ENCODE results near the gene MAMLD1.

MAMLD1 gene

GRCh38 chrX:150446995-150447394 is 83.9 kb downstream of the MAMLD1 start:
- Histone ChIP-seq H4K20me1 (ENCODE audit: low read depth, low read length) (no peaks in the 10 kb centered on the region), H3K9ac (ENCODE audit: low read length) (no peak overlapping the region), H3K27ac (ENCODE audit: low read depth, low read length) (no peak overlapping the region), H3K36me3 (ENCODE audit: low read length) (no peaks in the 10 kb centered on the region), H3K9me3 (ENCODE audit: insufficient read depth, low read length) (no peaks in the 10 kb centered on the region), H2AFZ (ENCODE audit: low read depth, low read length, severe bottlenecking) (no peak overlapping the region), H3K4me3 (ENCODE audit: insufficient read depth, low read length, poor library complexity, severe bottlenecking) (no peak overlapping the region), H3K4me2 (ENCODE audit: low read depth, low read length, poor library complexity, severe bottlenecking) (no peak overlapping the region), H3K79me2 (ENCODE audit: insufficient read depth, low read length) (no peaks in the 10 kb centered on the region), H3F3A (ENCODE audit: insufficient read depth) (no peaks in the 10 kb centered on the region), H3K9me2 (replicated peaks; ENCODE audit: insufficient read depth, low read length) (no peaks in the 10 kb centered on the region), H3K27me3 (ENCODE audit: low read length) (no peaks in the 10 kb centered on the region)
- TF ChIP-seq CTCF (IDR thresholded peaks at IDR 0.05; ENCODE audit: insufficient read depth, low read length, poor library complexity, severe bottlenecking) (no peak), EZH2phosphoT487 (conservative IDR thresholded peaks at IDR 0.05; ENCODE audit: low read length) (no peak)

GRCh38 chrX:150449313-150449712 is 86.2 kb downstream of the MAMLD1 start:
- no peaks in the 10 kb centered on the region for H3K9me3 ChIP-seq (ENCODE audit: insufficient read depth, low read length)

GRCh38 chrX:150450519-150451177 is 87.5 kb downstream of the MAMLD1 start:
- H3F3A ChIP-seq (ENCODE audit: insufficient read depth): no peaks in the 10 kb centered on the region
- no peak overlapping the region for H2AFZ ChIP-seq (ENCODE audit: low read depth, low read length, severe bottlenecking)
- no peak overlapping the region for H3K27ac ChIP-seq (ENCODE audit: low read depth, low read length)
- H4K20me1 ChIP-seq (ENCODE audit: low read depth, low read length): no peaks in the 10 kb centered on the region
- no peaks in the 10 kb centered on the region for H3K9me2 ChIP-seq (replicated peaks; ENCODE audit: insufficient read depth, low read length)
- no peak overlapping the region for H3K4me3 ChIP-seq (ENCODE audit: insufficient read depth, low read length, poor library complexity, severe bottlenecking)
- no peaks in the 10 kb centered on the region for H3K79me2 ChIP-seq (ENCODE audit: insufficient read depth, low read length)
- no peaks in the 10 kb centered on the region for H3K36me3 ChIP-seq (ENCODE audit: low read length)
- no peak overlapping the region for H3K9ac ChIP-seq (ENCODE audit: low read length)
- no peak overlapping the region for H3K4me2 ChIP-seq (ENCODE audit: low read depth, low read length, poor library complexity, severe bottlenecking)
- no peaks in the 10 kb centered on the region for H3K27me3 ChIP-seq (ENCODE audit: low read length)
- TF ChIP-seq EZH2phosphoT487 (conservative IDR thresholded peaks at IDR 0.05; ENCODE audit: low read length) (no peak), CTCF (IDR thresholded peaks at IDR 0.05; ENCODE audit: insufficient read depth, low read length, poor library complexity, severe bottlenecking) (no peak)
- no peaks in the 10 kb centered on the region for H3K9me3 ChIP-seq (ENCODE audit: insufficient read depth, low read length)

More at GRCh38 chrX:150449313-150449712, 86.2 kb downstream of the MAMLD1 start:
- TF ChIP-seq EZH2phosphoT487 (conservative IDR thresholded peaks at IDR 0.05; ENCODE audit: low read length): no peak
- no peak for TF ChIP-seq CTCF (IDR thresholded peaks at IDR 0.05; ENCODE audit: insufficient read depth, low read length, poor library complexity, severe bottlenecking)
- H3K4me2 ChIP-seq (ENCODE audit: low read depth, low read length, poor library complexity, severe bottlenecking): no peak overlapping the region
- no peaks in the 10 kb centered on the region for H3K9me2 ChIP-seq (replicated peaks; ENCODE audit: insufficient read depth, low read length)
- H3F3A ChIP-seq (ENCODE audit: insufficient read depth): no peaks in the 10 kb centered on the region
- no peak overlapping the region for H3K9ac ChIP-seq (ENCODE audit: low read length)
- H3K27me3 ChIP-seq (ENCODE audit: low read length): no peaks in the 10 kb centered on the region
- H3K27ac ChIP-seq (ENCODE audit: low read depth, low read length): no peak overlapping the region
- no peaks in the 10 kb centered on the region for H3K79me2 ChIP-seq (ENCODE audit: insufficient read depth, low read length)
- H4K20me1 ChIP-seq (ENCODE audit: low read depth, low read length): no peaks in the 10 kb centered on the region
- no peaks in the 10 kb centered on the region for H3K36me3 ChIP-seq (ENCODE audit: low read length)
- H2AFZ ChIP-seq (ENCODE audit: low read depth, low read length, severe bottlenecking): no peak overlapping the region
- no peak overlapping the region for H3K4me3 ChIP-seq (ENCODE audit: insufficient read depth, low read length, poor library complexity, severe bottlenecking)

All from SU-DHL-6 (cell line).